Measurements from ENCODE around the gene KDR. TPM values are rescaled to one million over a fixed set of nuclear protein-coding genes. Genes with fewer than 3 reads are reported as not detected.

KDR gene
- total and polyA plus RNA-seq, 3 donors from 2014 or later = 6.8 to 8.3 (median 7.9) TPM

DNA sequence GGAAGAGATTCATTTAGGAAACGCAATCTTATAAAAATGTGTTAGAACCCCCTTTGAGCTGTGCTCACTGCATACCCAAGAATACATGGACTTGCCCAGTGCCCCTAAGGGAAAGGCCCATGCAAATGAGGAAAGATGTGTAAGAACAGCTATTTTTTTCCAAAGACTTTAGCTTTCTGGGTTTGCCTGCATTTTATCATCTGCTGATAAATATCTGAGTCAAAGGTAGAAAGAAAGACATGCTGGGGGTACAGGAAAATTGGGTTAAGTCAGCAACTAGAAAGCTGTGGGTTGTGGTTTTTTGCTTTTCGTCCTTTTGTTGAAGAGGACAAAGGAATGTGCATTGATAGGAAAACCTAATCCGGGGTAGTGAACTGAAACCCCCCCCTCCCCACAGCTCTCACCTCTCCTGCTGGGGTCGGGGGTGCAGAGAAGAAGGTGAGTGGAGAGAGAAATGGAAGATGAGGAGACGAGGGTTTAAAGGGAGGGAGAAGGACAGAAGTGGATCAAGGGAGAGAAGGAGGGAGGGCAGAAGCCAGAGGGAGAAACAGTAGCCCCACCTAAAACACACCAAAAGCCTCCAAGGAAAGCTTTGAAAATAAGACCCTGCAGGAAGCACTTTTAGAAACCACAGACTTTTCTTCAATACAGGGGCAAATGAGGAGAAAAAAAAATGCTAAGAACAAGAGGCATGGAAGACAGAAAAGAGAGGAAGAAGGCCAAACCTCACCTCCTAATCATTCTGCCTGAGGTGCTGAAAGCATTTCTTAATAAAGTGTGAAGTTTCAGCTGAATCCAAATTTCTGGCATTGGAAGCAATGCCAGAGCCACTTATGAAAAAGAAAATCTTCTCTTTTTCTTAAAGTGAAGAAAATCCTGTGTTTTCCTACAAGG is 49.3 kb downstream of the KDR start:
- H3K4me3 ChIP-seq = no peak overlapping the region
- WGBS, 2 donors = 64 to 72% methylated on average over 5 of the region's 5 CpGs
- intact Hi-C loops (cut with DNase I; ENCODE audit: low total_unique reads) = no loop called here
- H3K4me1 ChIP-seq = no peaks in the 10 kb centered on the region
- TF ChIP-seq POLR2A (IDR thresholded peaks at IDR 0.05) = no peak
- H3K27me3 ChIP-seq = no peaks in the 10 kb centered on the region
- H3K9me3 ChIP-seq = no peaks in the 10 kb centered on the region
- no peak for DNase-seq
- no peaks in the 10 kb centered on the region for H3K36me3 ChIP-seq (ENCODE audit: low read depth, missing control alignments)
- H3K27ac ChIP-seq = no peak overlapping the region

DNA sequence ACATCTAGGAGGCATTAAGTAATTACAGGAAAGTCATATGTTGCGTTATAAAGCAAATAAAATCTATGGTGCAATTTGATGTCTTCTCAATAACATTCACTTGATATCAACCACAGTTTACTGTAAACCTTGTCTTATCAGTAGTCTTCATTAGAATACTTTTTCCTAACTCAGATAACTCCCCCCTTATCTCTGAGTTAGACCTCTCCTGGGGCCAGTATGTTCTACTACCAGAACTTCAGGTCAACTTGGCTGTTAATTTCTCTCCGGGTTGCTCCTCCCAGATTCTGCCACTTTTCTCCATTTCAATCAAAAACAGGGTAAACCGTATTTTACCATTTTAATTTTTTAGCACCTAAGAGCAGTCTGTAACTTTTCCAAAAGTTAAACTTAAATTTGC is 50.0 kb downstream of the KDR start:
- no peak for DNase-seq
- Histone ChIP-seq H3K4me1 (no peaks in the 10 kb centered on the region), H3K27ac (no peak overlapping the region), H3K4me3 (no peak overlapping the region), H3K9me3 (no peaks in the 10 kb centered on the region), H3K36me3 (ENCODE audit: low read depth, missing control alignments) (no peaks in the 10 kb centered on the region), H3K27me3 (no peaks in the 10 kb centered on the region)
- TF ChIP-seq, protein P1, sequence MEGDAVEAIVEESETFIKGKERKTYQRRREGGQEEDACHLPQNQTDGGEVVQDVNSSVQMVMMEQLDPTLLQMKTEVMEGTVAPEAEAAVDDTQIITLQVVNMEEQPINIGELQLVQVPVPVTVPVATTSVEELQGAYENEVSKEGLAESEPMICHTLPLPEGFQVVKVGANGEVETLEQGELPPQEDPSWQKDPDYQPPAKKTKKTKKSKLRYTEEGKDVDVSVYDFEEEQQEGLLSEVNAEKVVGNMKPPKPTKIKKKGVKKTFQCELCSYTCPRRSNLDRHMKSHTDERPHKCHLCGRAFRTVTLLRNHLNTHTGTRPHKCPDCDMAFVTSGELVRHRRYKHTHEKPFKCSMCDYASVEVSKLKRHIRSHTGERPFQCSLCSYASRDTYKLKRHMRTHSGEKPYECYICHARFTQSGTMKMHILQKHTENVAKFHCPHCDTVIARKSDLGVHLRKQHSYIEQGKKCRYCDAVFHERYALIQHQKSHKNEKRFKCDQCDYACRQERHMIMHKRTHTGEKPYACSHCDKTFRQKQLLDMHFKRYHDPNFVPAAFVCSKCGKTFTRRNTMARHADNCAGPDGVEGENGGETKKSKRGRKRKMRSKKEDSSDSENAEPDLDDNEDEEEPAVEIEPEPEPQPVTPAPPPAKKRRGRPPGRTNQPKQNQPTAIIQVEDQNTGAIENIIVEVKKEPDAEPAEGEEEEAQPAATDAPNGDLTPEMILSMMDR (IDR thresholded peaks at IDR 0.05) = no peak
- no peak for TF ChIP-seq POLR2A (IDR thresholded peaks at IDR 0.05)
- WGBS, 2 donors = 70 to 72% methylated on average over 3 of the region's 3 CpGs
- intact Hi-C loops (cut with DNase I; ENCODE audit: low total_unique reads) = no loop called here

GRCh38 chr4:55074386-55074785 is 51.0 kb downstream of the KDR start:
- no peaks in the 10 kb centered on the region for H3K9me3 ChIP-seq
- 56 to 61% methylated on average over 5 of the region's 5 CpGs for WGBS, 2 donors
- no peak for TF ChIP-seq POLR2A (IDR thresholded peaks at IDR 0.05)
- TF ChIP-seq, protein P1 (IDR thresholded peaks at IDR 0.05) = no peak
- no peak overlapping the region for H3K4me3 ChIP-seq
- no peaks in the 10 kb centered on the region for H3K4me1 ChIP-seq
- DNase-seq = no peak
- no peaks in the 10 kb centered on the region for H3K36me3 ChIP-seq (ENCODE audit: low read depth, missing control alignments)
- intact Hi-C loops (cut with DNase I; ENCODE audit: low total_unique reads) = no loop called here
- no peaks in the 10 kb centered on the region for H3K27me3 ChIP-seq
- H3K27ac ChIP-seq = no peak overlapping the region

GRCh38 chr4:55071951-55072350 is 53.4 kb downstream of the KDR start:
- Histone ChIP-seq H3K9me3 (no peaks in the 10 kb centered on the region), H3K4me1 (no peaks in the 10 kb centered on the region), H3K27ac (no peak overlapping the region), H3K27me3 (no peaks in the 10 kb centered on the region), H3K4me3 (no peak overlapping the region), H3K36me3 (ENCODE audit: low read depth, missing control alignments) (no peaks in the 10 kb centered on the region)
- intact Hi-C loops (cut with DNase I; ENCODE audit: low total_unique reads) = no loop called here
- DNase-seq = no peak
- TF ChIP-seq POLR2A (IDR thresholded peaks at IDR 0.05) = no peak
- TF ChIP-seq, protein P1 (IDR thresholded peaks at IDR 0.05) = no peak
- WGBS, 2 donors = 100% methylated on average over 1 of the region's 1 CpG

DNA sequence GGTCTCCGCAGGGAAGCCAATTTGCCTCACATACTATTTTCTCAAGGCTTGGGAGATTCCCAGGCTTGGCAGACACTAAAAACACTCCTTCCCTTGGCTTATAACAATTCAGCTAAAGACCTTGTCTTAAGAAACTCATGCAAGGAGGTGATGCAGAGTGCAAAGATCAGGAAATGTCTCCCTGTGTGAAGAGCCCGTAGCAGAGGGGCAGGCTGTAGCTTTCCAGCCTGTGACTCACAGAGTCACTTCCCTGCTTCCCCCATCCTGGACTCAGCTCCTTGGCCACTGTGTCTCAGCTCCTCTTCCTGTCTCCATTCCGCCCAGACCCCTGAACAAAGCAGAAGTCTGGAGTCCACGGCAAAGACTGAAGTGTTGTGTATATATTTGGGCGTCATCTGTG is 56.1 kb downstream of the KDR start:
- DNase-seq = no peak
- 78 to 89% methylated on average over 5 of the region's 5 CpGs for WGBS, 2 donors
- TF ChIP-seq, protein P1 (IDR thresholded peaks at IDR 0.05) = no peak
- no peak for TF ChIP-seq POLR2A (IDR thresholded peaks at IDR 0.05)

More for the DNA sequence above, 56.1 kb downstream of the KDR start:
- no peaks in the 10 kb centered on the region for H3K27me3 ChIP-seq
- H3K4me3 ChIP-seq = no peak overlapping the region
- no peak overlapping the region for H3K27ac ChIP-seq
- H3K9me3 ChIP-seq = no peaks in the 10 kb centered on the region
- intact Hi-C loops (cut with DNase I; ENCODE audit: low total_unique reads) = no loop called here
- H3K36me3 ChIP-seq (ENCODE audit: low read depth, missing control alignments) = no peaks in the 10 kb centered on the region
- no peaks in the 10 kb centered on the region for H3K4me1 ChIP-seq
